ENCODE results near the gene NUSAP1.

DNA sequence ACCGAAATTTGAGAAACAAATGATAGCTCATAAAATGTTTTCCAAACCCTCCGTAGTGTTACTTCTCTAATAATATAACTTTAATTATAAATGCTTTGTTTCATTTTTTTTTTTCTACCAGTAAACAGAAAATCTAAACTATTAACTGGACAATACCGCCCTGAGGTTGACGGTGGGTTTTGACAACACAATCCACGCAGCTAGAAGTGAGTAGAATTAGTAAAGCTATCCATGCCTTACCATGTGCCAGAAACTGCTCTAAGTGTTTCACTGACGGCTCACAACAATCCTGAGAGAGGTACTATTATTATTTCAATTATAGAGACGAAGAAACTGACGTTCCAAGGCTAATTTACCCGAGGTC, 69.2 kb downstream of the NUSAP1 start:
- TF ChIP-seq CTCF (IDR thresholded peaks at IDR 0.05 in 2 of 3, conservative IDR thresholded peaks at IDR 0.05 in 1 of 3; ENCODE audit: borderline replicate concordance in 1 of 3, insufficient read depth in 1 of 3, low read depth in 2 of 3, low read length in 2 of 3) (no peak), REST (IDR thresholded peaks at IDR 0.05; ENCODE audit: low read depth) (no peak), POLR2AphosphoS5 (IDR thresholded peaks at IDR 0.05; ENCODE audit: low read depth, low read length) (no peak), POLR2A (IDR thresholded peaks at IDR 0.05; ENCODE audit: borderline replicate concordance, extremely low read depth, insufficient read depth, insufficient read length) (no peak), EZH2 (IDR thresholded peaks at IDR 0.05) (no peak), EZH2phosphoT487 (IDR thresholded peaks at IDR 0.05; ENCODE audit: borderline replicate concordance) (no peak), JUND (IDR thresholded peaks at IDR 0.05) (no peak), SRF (IDR thresholded peaks at IDR 0.05; ENCODE audit: low read depth) (no peak), ELF1 (IDR thresholded peaks at IDR 0.05; ENCODE audit: borderline replicate concordance, low read depth) (no peak), SP1 (IDR thresholded peaks at IDR 0.05; ENCODE audit: low read depth) (no peak), ZNF274 (IDR thresholded peaks at IDR 0.05; ENCODE audit: low read depth, low read length) (no peak), YY1 (IDR thresholded peaks at IDR 0.05; ENCODE audit: extremely low read depth, insufficient replicate concordance, low read depth, low read length) (no peak)
- TF ChIP-seq, protein P1, sequence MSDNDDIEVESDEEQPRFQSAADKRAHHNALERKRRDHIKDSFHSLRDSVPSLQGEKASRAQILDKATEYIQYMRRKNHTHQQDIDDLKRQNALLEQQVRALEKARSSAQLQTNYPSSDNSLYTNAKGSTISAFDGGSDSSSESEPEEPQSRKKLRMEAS (IDR thresholded peaks at IDR 0.05): no peak
- TF ChIP-seq, protein P2, sequence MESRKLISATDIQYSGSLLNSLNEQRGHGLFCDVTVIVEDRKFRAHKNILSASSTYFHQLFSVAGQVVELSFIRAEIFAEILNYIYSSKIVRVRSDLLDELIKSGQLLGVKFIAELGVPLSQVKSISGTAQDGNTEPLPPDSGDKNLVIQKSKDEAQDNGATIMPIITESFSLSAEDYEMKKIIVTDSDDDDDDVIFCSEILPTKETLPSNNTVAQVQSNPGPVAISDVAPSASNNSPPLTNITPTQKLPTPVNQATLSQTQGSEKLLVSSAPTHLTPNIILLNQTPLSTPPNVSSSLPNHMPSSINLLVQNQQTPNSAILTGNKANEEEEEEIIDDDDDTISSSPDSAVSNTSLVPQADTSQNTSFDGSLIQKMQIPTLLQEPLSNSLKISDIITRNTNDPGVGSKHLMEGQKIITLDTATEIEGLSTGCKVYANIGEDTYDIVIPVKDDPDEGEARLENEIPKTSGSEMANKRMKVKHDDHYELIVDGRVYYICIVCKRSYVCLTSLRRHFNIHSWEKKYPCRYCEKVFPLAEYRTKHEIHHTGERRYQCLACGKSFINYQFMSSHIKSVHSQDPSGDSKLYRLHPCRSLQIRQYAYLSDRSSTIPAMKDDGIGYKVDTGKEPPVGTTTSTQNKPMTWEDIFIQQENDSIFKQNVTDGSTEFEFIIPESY (IDR thresholded peaks at IDR 0.05; ENCODE audit: extremely low read depth, insufficient replicate concordance, low read length): no peak

Data from HCT116 (cell line).